ENCODE data around the gene S100A10. TPM values are rescaled to one million over a fixed set of nuclear protein-coding genes. Genes with fewer than 3 reads are reported as not detected.

The S100A10 gene
- total RNA-seq, 1 experiment from 2014 or later, result 160 TPM

DNA sequence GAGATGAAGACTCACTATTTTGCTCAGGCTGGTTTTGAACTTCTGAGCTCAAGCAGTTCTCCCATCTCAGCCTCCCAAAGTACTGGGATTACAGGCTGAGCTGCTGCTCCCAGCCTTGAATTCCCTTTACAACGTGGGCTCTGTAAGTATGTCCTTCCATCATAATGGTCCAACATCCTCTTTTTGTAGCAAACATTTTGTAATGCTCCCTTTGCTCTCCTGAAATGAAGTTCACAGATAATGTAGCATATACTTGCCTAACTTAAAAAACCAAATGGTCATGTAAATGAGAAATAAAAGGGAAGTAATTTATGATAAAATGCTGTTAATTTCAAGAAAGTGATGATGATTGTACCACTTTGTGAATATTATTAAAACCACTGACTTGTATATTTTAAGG lies 53.9 kb downstream of the S100A10 start:
- no peaks in the 10 kb centered on the region for H3K27me3 ChIP-seq (ENCODE audit: insufficient read depth, low read length)
- WGBS (ENCODE audit: extremely low coverage, insufficient read length, low lambda C conversion rate), result no CpG with 5 or more reads among the region's 1 CpG
- no peak for TF ChIP-seq CTCF (conservative IDR thresholded peaks at IDR 0.05)
- H3K23me2 ChIP-seq (ENCODE audit: insufficient read length, low read depth, low read length, poor library complexity, severe bottlenecking), result no peaks in the 10 kb centered on the region
- H3K27ac ChIP-seq (ENCODE audit: insufficient read length, low read depth, low read length), result no peak overlapping the region
- Mint-ChIP-seq H3K4me3 (no peak overlapping the region), H3K4me1 (peaks cover 10 to 13% of the 10 kb centered on the region in 2 experiments), H3K9me3 (no peaks in the 10 kb centered on the region), H3K27me3 (ENCODE audit: low read depth) (no peaks in the 10 kb centered on the region; the same call in 1 of the 2 replicates), H3K36me3 (ENCODE audit: insufficient read depth in 1 of 3, low read depth in 3 of 3) (no peaks in the 10 kb centered on the region), H3K27ac (no peak overlapping the region)
- no peak overlapping the region for H2BK12ac ChIP-seq (ENCODE audit: insufficient read length, low read depth, low read length)
- no peak for DNase-seq
- no peaks in the 10 kb centered on the region; the same call in 1 of the 2 replicates for H3K4me1 ChIP-seq (ENCODE audit: insufficient read depth, low read length)
- no peak overlapping the region for H2BK20ac ChIP-seq (ENCODE audit: low read depth, low read length, poor library complexity, severe bottlenecking)
- no peak overlapping the region for H2BK5ac ChIP-seq (ENCODE audit: insufficient read length, low read length)
- no peaks in the 10 kb centered on the region for H3K79me2 ChIP-seq (ENCODE audit: insufficient read depth, low read length)
- no peak overlapping the region for H3K14ac ChIP-seq (ENCODE audit: insufficient read depth, low read length)
- H4K20me1 ChIP-seq (ENCODE audit: control insufficient read depth, insufficient read depth, insufficient read length), result no peaks in the 10 kb centered on the region
- H3K56ac ChIP-seq (ENCODE audit: insufficient read length, low read depth, low read length), result no peak overlapping the region
- H4K91ac ChIP-seq (ENCODE audit: insufficient read length, low read depth, low read length), result no peak overlapping the region
- no peak overlapping the region for H3K23ac ChIP-seq (ENCODE audit: insufficient read length, low read depth, low read length)
- no peak overlapping the region for H4K8ac ChIP-seq (replicated peaks; ENCODE audit: insufficient read length, low read depth, low read length)
- H3K4ac ChIP-seq (ENCODE audit: low read depth, low read length), result no peak overlapping the region
- H4K5ac ChIP-seq (ENCODE audit: insufficient read length, low read depth, low read length), result no peak overlapping the region
- no peak overlapping the region for H3K18ac ChIP-seq (ENCODE audit: insufficient read length, low read depth, low read length)
- H2BK15ac ChIP-seq (ENCODE audit: low read depth, low read length), result no peak overlapping the region
- no peak overlapping the region for H2AFZ ChIP-seq (ENCODE audit: low read length)
- H3K9me3 ChIP-seq (ENCODE audit: control insufficient read depth, low read depth, low read length), result no peaks in the 10 kb centered on the region
- no peaks in the 10 kb centered on the region for H3K79me1 ChIP-seq (ENCODE audit: insufficient read depth, low read depth, low read length, poor library complexity, severe bottlenecking)
- no peak overlapping the region for H3K4me2 ChIP-seq (ENCODE audit: insufficient read depth, insufficient read length, low read length)
- H2AK5ac ChIP-seq (ENCODE audit: insufficient read length, low read length), result no peak overlapping the region
- no peak overlapping the region for H2BK120ac ChIP-seq (ENCODE audit: low read depth, low read length, poor library complexity, severe bottlenecking)
- H3T11ph ChIP-seq (ENCODE audit: low read length), result no peak overlapping the region
- H3K9ac ChIP-seq (ENCODE audit: extremely low read depth, insufficient read length, low read length), result no peak overlapping the region

Data from H9 (cell line).